NCI-H2171 treated with DMSO at 0.1 percent for 48 hours (cell line): ENCODE data around the gene CDKN2AIPNL.

Experiments used
- DNase-seq: peaks from one replicate; lab custom pipeline; 2025; lab: John Stamatoyannopoulos, UW

CDKN2AIPNL gene, protein sequence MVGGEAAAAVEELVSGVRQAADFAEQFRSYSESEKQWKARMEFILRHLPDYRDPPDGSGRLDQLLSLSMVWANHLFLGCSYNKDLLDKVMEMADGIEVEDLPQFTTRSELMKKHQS

DNA sequence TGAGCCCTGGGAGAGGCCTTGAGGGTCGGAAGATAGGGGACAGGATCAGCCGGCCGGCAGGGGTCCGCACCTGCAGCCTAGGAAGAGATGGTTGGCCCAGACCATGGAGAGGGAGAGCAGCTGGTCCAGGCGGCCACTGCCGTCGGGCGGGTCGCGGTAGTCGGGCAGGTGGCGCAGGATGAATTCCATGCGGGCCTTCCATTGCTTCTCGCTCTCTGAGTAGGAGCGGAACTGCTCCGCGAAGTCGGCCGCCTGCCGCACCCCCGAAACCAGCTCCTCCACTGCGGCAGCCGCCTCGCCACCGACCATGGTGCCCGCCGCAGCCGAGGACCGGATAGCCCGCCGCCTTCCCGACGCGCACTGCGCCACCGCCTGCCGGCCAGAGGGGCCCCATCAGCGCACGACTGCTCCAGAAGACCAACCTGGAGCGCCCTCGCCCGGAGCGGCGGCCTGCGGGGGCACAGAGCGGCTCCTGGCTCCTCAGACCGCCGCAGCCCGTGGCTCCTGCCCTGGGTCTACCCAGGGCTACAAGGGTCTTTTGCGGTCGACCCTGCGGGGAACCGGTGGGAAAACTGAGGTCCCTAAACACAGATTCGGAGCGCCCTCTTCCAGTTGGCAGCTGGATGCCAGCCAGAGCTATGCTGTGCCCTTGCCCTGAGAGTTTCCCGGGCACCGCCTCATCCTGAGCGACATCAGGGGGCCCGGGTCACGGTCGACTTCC, at the start of gene CDKN2AIPNL:
Gene CDKN2AIPNL, minus strand, starts transcription at position 336 of the 721 bp plus-strand sequence. Its CDS starts 27 bp downstream, at position 309.
- peak; percentile 76 for DNase-seq

DNA sequence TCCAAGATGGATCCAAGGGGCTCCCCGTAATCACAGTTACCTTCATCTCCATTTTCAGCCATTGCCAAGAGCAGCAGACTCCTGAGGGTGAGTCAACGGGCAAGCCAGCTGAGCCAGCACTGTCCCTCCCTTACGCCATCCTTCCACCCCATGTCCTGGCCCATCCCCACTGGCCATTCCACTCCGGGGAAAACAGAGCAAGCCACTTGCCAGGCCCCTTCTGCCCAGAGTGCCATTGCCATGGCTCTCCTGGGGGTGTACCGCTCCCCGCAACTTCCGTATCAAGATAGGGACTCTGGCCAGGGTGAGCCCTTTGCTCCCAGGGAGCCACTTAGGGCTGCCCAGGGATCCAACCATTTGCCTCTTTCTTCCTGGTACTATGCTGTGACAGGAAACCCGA, 48.9 kb upstream of the CDKN2AIPNL start:
- no peak for DNase-seq

DNA sequence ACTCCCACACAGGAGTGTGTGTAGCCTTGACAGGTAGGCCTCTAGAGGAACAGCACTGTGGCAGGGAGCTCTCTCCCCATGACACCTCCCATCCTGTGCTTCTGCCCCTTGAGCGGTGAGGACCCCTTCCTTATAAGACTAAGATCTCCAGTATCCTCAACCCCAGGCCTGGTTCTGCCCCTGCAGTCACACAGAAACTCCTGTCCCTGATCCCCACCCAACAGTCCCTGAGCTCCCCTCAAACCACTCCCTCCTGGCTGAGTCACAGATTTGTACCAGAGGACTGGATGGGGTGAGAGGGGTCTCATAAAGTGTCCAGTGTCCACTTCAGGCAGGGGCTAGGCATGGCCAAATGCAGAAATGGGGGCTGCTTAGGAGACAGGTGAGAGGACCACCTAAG, 47.8 kb upstream of the CDKN2AIPNL start:
- DNase-seq = no peak

DNA sequence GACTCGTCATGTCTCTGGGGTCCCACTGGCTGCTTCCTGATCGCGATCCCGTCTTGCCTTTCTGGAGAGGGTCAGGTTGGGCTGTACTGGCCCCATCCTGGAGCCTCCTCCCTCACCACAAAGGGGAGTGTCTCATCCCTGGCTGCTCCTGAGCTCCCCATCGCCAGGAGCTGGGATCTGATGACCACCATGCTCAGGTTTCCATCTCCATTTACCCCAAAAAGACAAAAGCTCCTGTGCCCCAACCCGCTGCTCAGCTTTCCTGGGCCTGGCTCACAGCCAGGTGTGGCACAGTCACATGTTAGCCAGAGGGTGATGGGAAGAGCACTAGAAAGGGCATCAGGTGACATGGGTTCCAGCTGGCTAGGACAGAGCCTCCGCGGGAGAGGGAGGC, 47.3 kb upstream of the CDKN2AIPNL start:
- peak; percentile 58 for DNase-seq

DNA sequence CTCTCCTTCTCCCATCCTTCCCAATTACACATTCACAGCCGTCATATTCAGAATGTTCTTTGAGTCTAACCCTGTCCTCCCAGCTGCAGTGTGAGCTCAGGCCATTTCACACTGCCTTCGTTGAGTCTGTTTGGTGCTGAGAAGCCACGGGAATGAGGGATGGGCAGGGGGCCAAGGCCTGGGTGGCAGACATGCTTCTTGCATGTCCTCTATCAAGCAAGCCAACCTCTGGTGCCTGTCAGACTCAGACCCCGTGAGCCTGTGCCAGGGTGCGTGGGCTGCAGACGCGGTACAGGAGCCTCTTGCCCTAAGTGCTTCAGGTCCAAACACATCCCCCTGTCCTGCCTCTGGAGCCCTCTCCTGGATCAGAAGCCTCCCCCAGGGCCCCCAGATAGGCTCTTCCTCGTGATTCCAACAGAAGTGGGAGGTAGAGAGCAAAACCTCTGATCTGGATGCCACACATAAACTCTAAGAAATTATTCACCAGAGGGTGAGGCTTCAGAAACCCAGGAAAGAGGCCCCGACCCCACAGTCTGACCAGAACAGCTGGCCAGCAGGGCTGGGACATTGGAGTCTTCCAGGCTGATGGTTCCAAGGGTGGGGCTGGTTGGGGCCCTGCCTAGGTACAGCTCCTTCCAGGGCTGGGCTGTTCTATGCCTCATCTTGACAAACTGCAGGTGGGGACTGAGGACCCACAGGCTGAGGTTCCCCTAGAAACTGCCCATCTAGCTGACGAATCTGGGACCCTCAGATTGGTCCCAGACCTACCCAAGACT, 46.7 kb upstream of the CDKN2AIPNL start:
- DNase-seq = no peak

DNA sequence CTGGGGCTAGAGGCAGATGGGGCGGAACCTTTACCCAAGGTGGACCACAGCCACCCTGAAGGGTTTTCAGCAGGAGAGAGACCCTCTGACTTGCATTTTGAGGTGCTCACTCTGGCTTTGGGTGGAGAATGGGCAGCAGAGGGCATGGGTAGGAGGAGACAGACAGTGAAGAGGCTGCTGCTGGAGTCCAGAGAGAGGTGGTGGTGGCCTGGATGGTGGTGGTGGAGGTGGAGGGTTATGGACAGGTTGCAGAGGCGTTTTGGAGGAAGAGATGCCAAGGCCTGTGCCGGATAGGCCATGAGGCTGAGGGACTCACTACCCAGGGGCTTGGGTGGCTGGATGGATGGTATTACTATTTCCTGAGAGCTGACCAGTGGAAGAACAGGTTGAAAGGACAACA, 46.1 kb upstream of the CDKN2AIPNL start:
- no peak for DNase-seq

DNA sequence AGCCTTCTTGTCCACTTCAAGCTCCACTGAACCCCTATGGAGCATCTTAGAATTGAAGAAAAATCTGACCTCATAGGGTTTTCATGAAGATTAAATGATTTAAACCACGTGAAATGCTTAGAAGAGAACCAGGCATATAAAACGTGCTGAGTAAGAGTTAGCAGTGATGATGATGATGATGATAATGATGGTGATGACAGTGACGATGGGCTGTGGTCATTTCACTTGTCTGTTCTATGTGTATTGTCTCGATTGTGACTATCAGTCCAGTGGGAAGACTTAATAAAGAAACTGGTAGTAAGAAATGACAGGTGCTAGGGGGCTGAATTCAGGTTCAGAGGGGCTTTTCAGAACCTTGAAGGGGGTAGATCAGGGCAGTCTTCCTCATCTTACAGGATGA, 45.1 kb upstream of the CDKN2AIPNL start:
- DNase-seq = no peak

DNA sequence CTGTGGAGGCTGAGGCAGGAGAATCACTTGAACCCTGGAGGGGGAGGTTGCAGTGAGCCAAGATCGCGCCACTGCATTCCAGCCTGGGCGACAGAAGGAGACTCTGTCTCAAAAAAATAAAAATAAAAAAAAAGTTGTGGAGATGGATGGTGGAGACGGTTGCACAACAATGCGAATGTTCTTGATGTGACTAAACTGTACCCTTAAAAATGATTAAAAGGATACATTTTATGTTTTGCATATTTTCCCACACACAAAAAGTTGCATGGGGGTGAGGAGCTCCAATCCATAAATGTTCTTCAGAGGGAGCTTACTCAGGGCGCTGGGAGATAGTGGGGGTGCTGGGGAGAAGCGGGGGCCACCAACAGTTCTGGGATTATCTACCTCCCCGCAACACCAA, 43.8 kb upstream of the CDKN2AIPNL start:
- no peak for DNase-seq

DNA sequence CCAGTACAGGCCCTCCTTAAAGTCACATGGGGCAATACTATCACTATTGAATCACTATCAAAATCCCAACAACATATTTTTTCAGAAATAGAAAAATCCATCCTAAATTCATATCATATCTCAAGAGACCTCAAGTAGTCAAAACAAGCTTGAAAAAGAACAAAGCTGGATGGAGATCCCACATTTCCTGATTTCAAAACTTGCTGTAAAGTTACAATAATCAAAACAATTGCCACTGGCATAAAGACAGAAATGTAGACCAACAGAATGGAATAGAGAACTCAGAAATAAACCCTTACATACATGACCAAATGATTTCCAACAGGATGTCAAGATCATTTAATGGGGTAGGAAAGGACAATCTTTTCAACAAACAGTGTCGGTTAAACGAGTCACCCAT, 41.3 kb upstream of the CDKN2AIPNL start:
- DNase-seq = no peak

DNA sequence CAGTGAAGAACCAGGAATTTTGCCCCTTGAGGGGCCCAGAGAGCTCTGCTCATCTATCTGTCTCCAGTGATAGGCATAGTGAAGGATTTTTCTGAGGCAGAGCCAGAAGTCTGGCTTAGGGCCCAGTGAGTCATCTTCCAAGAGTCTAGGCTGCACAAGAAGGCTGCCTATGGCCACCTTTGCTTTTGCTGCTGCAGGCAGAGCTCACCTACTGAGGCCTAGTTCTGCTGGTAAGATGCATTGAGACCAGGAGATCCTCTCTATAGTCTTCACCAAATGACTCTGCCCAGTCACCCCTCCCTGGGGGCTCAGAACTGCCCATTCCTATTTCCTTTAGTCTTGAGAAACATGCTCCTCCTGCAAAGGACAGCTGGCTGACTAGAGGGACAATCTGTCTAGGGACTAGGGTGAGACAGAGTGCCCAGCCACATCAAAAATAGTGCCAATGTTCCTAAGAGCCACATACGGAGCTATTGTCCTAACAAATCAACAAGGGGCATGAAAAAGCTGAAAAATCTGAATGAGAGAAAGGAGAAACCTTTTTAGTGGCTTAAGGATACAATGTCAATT, 40.3 kb upstream of the CDKN2AIPNL start:
- DNase-seq = peak; percentile 6

DNA sequence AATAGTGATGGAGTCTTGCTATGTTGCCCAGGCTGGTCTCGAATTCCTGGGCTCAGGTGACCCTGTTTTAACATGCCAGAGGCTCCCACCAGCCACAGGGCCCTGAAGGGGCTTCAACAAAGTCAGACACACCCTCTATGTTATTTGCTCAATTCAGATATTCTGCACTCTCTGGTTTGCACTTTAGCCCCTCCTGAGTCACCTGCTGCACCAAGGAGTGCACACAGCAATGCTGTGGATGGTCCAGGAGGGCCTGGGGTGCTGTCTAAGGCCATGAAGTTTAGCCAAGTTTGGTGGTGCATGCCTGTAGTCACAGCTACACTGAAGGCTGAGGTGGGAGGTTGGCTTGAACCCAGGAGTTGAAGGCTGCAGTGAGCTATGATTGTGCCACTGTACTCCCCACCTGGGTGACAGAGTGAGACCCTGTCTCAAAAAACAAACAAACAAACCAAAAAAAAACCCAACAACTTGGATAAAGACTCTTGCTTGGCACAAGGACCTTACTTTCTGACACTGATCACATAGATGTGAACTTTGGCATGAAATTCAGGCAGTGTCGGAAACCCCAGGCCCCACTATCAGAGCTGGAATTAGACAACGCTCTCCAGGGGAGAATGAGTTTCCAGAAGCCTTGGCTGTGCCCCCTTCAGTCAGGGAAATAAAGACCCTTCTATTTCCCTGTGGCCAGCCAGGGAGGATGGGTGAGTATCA, 39.7 kb upstream of the CDKN2AIPNL start:
- no peak for DNase-seq

DNA sequence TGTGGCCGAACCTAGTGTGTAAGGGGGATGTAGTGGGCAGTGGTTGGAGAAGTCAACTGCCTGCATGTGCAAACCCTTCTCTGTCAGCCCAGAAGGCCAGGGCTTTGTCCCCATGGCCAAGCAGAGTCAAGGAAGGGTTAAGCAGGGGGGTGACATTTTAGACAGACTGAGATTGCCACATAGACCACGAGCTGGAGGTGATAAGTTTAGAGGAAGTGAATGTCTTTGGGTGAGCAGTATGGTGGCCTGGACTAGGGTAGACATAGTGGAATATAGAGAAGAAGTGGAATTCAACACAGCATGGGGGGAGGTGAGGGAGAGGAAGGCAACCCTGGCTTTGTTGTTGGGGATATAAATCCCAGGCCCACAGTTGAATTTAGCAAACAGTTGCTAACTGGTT, 38.7 kb upstream of the CDKN2AIPNL start:
- DNase-seq = no peak

DNA sequence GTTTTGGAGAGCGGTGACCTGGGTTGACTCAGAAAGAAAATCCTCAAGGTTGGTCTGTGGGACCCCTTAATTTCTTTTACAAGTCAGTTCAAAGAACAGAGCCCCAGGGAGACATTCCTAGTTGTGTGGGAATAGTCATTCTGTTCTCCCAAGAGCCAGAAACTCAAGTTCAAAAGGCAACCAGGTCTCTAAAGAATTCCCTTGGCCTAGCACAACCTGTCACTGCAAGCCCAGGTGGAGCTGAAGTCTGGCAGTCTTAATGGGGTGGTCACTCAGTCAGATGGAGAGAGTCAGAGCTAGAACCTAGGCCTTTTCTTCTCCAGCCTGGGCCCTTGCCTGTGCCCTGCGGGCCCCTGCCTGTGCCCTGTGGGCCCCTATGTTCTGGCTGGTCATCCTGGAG, 37.5 kb upstream of the CDKN2AIPNL start:
- DNase-seq = no peak

DNA sequence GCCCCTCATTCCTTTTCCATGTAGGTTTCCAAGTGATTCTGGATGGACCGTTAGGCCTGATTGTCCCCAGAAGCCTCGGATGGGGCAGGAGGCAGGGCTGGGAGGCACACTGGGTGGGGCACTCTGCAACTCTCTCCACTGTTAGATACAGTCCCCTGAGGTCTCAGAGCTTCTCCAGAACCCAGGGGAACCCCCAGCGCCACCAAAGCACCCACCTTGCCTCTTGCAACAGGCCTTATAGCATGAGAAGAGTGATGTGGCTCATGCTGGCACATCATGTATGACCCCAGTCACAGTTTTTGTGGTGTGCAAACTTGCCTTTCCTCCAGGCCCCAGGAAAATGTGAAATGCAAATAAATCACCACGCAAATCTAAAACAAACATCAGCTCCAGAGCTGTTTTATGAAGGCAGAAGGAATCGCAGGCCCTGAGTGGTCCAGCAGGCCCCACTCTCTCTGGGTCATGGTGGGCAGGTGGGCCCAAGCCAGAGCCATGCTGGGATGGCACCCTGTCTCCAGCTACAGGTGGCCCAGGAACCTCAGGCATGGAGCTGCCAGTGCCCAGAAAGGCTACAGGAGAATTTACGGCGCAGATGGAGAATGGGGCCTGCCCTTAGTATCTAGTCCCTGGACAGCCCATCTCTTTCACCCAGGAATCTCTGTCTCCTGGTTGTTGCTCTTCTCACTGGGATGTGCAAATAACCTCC, 36.3 kb upstream of the CDKN2AIPNL start:
- DNase-seq = no peak

DNA sequence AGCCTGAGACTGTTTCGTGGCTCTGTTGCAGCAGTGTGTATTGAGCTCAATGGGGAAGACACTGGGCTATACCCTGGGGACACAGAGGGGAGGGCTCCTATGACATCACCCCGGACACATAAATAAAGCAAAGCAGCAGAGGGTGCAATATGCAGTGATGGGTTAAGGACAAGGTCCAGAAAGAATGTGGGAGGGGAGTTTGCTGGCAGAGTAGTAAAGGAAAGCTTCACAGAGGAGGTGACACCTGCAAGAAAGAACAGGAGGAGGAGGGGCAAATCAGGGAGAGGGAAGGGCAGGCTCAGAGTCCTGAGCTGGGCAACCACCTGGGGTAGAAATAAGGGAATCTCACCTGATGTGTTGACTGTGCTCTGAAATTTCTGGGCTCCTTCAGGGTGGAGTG, 35.3 kb upstream of the CDKN2AIPNL start:
- DNase-seq = no peak

DNA sequence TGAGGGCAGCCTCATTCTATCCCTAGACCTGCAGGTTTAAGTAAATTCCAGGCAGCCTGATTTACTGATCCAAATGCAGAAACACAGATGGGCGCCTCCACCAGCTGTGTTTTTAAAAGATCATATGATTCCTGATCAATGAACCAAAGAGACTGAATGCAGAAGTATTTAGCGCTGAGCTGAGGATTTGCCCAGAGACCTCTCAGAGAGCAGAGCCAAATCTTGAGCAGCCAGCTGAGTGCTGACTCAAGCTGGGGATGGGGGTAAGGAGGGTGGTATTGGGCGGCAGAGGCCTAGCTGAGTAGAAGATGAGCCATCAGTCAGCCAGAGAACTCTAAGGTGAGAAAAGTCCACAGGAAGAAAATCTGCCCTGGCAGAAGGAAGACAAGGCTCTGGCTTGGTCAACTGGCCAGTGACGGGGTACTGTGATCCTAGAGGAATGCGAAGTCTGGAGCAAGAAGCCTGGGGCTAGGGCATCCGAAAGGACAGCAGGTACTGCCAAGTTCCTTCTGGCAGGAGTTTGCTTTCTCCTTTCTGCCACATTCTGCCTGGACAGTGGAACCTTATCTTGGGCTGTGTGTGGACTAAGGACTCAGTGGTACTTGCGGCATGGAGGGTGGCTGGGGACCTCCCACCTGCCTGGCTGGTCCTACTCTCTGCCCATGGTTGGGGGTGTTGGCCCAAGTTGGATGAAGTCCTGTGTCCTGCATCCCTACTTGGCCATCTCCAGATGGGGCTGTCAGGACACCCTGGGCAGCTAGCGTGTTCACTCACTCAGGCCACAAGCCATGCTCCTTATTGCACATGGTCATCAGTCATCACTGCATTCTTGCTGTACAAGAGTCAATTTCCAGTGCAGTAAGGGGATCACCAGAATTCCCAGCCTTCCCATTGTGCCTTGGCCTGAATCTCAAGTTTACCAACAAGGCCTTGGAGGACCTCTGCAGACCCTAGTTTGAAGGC, 34.5 kb upstream of the CDKN2AIPNL start:
- DNase-seq = no peak

DNA sequence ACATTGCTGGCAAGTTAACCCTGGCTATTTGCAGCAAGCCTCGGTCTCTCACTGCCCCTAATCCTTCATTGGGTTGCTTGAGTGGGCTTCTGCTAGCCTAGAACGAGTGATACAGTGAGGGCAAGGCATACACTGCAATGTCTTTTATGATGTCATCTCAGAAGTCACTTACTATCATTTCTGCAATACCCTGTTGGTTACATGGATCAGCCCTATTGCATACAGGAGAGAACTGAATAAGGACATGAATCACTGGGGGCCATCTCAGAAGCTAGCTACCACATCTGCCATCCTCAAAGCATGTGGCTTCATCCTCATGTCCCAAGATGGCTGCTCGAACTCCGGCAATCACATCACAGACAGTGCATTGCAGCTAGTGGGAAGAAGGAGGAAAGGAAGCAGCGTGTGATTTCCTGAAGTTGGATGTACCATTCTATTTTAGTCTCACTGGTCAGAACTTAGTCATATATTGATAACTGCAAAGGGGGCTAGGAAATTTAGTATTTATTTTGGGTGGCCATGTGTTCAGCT, 33.3 kb upstream of the CDKN2AIPNL start:
- no peak for DNase-seq

DNA sequence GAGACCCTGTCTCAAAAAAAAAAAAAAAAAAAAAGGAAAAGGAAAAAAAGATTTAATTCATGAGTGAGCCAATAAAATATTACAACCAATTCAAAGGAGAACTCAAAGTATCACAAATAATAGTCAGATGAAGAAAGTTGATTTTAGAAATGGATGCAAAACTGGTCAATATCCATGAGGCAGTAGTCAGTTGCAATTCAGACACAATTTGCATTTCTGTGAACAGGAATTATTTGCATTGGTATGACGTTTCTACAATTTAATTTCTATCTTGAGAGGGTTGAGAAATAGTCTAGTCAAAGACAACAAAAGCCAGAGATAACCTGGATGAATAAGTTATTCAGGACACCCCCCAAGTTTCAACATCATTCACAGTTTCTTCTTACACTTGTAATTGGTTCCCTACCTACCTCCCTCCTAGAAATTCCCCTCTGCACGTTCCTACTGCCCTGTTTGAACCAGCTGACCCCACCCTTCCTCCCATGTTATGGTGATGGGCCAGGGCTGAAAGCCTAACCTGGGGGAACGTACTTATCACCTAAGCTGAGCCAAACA, 28.6 kb upstream of the CDKN2AIPNL start:
- no peak for DNase-seq

DNA sequence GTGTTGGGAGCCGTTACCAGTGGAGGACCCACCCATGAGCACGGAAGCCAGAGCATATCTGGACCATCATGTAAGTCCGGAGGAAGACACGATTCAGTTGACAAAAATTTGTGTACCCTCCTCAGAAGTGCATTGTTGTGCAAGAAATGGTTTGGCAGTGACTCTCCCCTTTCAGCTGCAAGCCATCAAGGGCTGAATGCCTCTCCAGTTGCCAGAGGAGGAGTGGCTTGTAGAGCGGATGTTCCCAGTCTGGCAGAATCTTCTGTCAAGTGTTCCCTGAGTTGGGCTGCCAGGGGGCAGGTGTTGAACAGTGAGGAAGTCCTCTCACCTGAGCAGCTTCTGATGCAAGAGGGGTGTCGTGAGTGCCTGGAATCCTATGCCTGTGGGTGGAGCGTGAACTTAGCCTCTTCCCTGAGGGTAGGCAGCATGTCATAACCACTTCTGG, 27.6 kb upstream of the CDKN2AIPNL start:
- peak; percentile 22 for DNase-seq

DNA sequence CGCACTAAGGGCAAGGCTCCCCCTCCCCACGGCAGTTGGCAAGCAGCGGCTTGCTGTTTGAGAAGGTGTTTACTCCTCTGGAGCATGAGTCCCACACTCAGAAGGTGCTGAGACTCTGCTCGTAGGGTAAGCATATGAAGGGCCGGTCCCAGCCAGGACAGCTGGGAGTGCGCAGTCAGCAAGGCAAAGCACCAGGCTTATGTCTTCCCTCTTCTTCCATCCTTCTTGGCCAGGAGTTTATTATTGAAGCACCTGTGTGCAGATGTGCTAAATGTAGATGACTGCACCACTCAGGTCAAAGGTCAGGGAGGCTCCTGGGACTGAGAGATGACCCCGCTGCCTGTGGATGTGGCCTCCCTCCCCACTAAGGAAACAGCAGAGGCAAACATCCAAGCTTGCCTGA, 27.0 kb upstream of the CDKN2AIPNL start:
- DNase-seq = no peak
